ENCODE measurements around the gene LRMDA.

Gene LRMDA

DNA sequence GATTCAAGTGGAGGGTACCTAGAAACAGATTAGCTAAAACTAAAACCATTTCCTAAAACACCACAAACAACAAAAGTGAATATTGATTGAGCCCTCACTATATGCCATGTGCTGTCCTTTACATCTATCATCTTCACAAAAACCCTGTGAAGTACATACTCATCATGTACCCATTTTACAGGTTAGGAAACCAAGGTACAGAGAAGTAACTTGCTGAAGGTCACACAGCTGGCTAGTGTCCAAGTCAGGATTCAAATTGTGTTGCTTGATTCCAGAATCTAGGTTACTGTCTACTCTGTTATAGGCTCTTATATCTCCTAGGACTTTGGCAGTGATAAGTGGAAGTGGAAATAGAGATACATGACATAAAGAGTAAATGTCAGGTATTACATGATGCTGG lies 463.8 kb downstream of the LRMDA start:
- no peak for DNase-seq (ENCODE audit: low read depth)
- no peak overlapping the region for H3K4me3 ChIP-seq (ENCODE audit: low read depth, low read length)
- TF ChIP-seq, protein P1, sequence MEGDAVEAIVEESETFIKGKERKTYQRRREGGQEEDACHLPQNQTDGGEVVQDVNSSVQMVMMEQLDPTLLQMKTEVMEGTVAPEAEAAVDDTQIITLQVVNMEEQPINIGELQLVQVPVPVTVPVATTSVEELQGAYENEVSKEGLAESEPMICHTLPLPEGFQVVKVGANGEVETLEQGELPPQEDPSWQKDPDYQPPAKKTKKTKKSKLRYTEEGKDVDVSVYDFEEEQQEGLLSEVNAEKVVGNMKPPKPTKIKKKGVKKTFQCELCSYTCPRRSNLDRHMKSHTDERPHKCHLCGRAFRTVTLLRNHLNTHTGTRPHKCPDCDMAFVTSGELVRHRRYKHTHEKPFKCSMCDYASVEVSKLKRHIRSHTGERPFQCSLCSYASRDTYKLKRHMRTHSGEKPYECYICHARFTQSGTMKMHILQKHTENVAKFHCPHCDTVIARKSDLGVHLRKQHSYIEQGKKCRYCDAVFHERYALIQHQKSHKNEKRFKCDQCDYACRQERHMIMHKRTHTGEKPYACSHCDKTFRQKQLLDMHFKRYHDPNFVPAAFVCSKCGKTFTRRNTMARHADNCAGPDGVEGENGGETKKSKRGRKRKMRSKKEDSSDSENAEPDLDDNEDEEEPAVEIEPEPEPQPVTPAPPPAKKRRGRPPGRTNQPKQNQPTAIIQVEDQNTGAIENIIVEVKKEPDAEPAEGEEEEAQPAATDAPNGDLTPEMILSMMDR (IDR thresholded peaks at IDR 0.05; ENCODE audit: control insufficient read depth, extremely low read depth, insufficient read depth), result no peak

DNA sequence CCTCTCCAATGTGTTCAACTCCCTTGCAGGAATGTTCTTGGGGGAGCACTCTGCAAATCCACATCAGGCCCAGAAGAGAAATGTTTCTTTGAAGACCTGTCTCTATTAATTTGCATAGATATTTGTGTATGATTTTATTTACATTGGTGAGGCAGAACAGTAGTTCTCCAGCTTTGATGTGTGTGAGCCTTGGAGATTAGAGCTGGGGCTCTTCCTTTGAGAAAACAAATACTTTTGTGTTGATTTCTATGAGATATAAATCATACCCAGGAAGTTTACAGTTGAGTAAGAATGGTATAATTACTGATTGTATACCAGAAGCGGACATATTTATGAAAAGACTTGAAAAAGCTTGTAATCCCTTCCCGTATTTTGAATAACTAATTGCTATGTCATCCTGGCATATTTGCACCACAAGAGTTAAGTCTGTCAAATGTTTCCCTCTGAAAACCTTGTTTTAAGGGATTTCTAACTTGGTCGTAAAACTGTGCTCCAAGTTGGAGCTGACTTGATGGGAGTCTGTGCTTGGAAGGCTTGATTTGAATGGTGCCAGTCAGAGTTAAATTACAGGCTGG lies 468.5 kb downstream of the LRMDA start:
- no peak overlapping the region for H3K4me3 ChIP-seq (ENCODE audit: low read depth, low read length)
- DNase-seq (ENCODE audit: low read depth), result no peak
- TF ChIP-seq, protein P1 (IDR thresholded peaks at IDR 0.05; ENCODE audit: control insufficient read depth, extremely low read depth, insufficient read depth), result no peak

DNA sequence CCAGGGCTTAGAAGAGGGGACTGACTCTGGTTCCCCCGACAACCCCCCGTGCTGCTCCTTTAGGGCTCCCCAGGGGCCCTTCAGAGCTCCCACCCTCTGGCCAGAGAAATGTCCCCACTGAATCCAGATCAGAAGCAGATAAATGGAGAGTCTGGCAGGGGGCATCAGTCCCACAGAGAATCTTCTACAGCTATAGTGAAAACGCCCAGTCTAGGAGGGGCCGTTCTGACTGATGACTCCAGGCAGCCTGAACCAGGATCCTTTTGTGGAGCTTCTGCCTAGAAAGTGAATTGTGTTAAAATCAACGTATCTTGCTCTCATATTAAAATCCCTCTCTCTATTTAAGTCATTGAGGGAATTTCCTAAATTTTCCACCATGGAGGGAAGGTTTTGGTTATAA lies 471.4 kb downstream of the LRMDA start:
- TF ChIP-seq, protein P1 (IDR thresholded peaks at IDR 0.05; ENCODE audit: control insufficient read depth, extremely low read depth, insufficient read depth), result no peak
- no peak for DNase-seq (ENCODE audit: low read depth)
- H3K4me3 ChIP-seq (ENCODE audit: low read depth, low read length), result no peak overlapping the region

- TF ChIP-seq, protein P1 (IDR thresholded peaks at IDR 0.05; ENCODE audit: control insufficient read depth, extremely low read depth, insufficient read depth), result no peak
- DNase-seq (ENCODE audit: low read depth), result no peak
- H3K4me3 ChIP-seq (ENCODE audit: low read depth, low read length), result no peak overlapping the region
Measured at GRCh38 chr10:75904499-75905283, 473.3 kb downstream of the LRMDA start.

- no peak for DNase-seq (ENCODE audit: low read depth)
- TF ChIP-seq, protein P1 (IDR thresholded peaks at IDR 0.05; ENCODE audit: control insufficient read depth, extremely low read depth, insufficient read depth), result no peak
- H3K4me3 ChIP-seq (ENCODE audit: low read depth, low read length), result no peak overlapping the region
Measured at GRCh38 chr10:75905490-75905889, 474.1 kb downstream of the LRMDA start.

GRCh38 chr10:75910032-75910431 lies 478.6 kb downstream of the LRMDA start:
- no peak overlapping the region for H3K4me3 ChIP-seq (ENCODE audit: low read depth, low read length)
- DNase-seq (ENCODE audit: low read depth), result no peak
- TF ChIP-seq, protein P1 (IDR thresholded peaks at IDR 0.05; ENCODE audit: control insufficient read depth, extremely low read depth, insufficient read depth), result peak; percentile 41

All from LNCaP clone FGC (cell line).